HT1080 (cell line): ENCODE results near the gene AHRR. TPM values are rescaled to one million over a fixed set of nuclear protein-coding genes. Genes with fewer than 3 reads are reported as not detected.
"Not testable (repeated sequence)": the region's sequence is repeated elsewhere in the genome, so short reads cannot be mapped to it uniquely, and the experiment has no call there.

Source experiments
- DNase-seq: peaks from one replicate; pipeline ENCODE4 v3.0.0-alpha.2; 2015; ENCODE audit warnings: low read depth
- total RNA-seq: library from RNA; depleted of rRNA; stranded (reverse); fragments of >200 nt; shearing (Covaris generic); gene quantifications from 2 replicates; pipeline ENCODE4 v1.2.3, GENCODE V29; 2014

AHRR gene
- total RNA-seq, 1 experiment from 2014 or later = 2.4 TPM

DNA sequence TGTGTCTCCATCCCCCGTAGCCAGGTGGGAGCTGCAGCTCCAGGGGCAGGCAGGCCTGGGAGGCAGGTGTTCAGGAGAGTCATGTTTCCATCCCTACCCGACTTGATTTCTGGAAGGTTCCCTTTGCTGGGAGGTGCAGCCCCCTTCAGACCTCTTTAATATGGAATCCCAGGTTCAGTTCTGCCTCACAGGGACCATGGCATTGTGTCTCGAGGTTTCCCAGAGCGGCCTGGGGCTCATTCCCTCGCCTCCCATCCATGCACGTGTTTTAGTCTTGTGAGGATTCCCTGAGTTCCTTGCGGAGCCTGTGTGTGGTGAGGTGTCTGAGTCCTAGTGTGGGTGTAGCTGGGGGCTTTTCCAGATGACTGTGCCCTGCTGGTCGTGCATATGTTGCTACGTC lies 16.5 kb upstream of the AHRR start:
- DNase-seq = no peak

DNA sequence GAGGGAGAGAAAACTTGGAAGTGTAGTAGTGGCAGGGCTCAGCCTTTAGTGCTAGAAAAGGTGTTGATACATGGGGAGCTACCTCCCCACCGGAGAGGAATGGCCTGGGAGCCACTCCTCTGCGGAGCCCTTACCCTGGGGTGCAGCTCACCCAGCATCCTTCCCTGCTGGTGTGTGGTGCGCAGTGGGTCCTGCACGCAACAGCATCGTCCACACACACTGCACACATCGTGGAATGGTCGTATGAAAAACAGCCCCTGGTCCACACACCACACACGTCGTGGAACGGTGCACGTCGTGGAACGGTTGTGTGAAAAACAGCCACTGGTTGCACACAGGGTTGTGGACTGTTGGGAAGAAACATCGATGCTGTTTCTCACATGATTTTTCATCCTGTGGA lies 16.1 kb upstream of the AHRR start:
- no peak for DNase-seq

DNA sequence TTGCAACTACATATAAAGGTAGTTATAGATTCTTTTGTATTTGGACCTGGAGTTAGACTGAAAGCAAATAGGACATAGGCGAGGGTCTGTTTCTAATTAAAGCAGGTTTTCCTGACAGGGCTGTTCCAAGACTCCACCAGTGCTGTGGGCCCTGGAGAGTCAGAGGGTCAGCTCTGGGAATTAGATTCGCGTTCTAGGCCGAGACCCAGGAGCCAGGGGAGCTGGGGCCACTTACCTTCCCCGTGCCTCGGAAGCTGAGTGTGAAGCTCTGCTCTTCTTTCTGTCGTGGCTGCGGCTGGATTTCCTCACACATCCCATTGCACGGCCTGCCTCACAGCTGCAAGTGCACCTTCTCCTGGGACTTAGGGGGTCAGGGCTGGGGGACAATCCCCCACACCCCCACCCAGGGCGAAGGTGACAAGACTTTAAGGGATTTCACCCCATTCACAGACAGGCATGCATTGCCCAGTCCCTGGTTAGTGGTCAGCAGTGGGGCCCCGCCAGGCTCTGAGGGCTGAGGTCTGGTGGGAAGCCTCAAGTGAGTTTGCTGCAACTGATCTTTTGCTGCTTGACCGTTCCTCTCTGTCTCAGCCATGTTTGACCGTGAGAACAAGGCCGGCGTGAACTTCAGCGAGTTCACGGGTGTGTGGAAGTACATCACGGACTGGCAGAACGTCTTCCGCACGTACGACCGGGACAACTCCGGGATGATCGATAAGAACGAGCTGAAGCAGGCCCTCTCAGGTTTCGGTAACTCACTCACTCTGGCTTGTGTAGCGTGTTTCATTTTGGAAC lies 15.3 kb upstream of the AHRR start:
- DNase-seq = no peak

DNA sequence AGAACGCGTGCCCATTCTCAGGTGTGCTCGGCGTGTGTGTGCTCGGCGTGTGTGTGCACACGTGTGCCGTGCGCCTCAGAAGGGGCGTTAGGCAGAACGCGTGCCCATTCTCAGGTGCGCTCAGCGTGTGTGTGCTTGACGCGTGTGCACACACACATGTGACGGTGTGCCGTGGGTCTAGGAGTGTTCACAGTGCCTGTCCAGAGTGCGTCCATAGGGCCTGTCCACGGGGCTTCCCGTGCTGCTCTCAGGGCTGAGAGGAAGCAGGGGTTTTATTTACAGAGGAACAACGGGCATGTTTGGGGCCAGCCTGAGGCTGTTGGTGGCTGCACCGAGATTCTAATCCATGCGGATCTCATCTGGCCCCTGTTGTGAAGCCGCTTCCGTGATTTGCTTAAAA lies 14.2 kb upstream of the AHRR start:
- no peak for DNase-seq

DNA sequence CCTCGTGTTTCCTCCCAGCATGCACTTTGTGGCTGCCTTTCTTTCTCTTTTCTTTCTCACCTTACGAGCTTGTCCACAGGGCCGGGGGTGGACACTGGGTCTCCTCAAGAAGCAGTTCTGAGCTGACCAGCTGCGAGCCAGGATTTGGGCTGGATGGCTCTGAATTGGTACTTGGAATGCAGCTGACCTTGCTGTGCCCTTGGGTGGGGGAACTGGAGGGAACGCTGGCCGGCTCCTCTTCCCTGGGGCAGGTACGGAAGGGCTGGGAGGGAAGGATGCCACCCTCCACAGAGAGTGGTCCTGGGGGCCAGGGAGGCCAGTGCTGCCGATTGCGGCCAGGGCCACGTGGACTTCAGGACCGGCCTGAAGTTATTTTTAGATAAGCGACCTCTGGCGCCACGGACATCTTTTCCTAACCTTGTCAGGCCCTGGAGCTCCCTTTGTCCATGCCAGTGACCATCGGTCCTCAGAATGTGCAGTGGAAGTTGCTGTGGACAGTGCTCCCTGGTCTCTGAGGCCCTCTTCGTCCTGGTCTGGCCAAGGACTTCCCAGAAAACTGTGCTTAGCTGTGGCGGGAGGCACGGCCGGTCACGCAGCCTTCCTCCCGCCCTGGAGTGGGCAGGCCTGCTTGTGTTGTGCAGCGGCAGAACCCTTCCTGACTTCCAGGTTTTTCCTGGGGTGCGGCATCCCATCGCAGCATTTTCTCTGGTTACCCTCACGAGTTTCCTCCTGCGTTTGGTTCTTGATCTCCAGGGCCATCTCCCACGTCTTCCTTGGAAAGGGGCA lies 13.5 kb upstream of the AHRR start:
- DNase-seq = no peak

DNA sequence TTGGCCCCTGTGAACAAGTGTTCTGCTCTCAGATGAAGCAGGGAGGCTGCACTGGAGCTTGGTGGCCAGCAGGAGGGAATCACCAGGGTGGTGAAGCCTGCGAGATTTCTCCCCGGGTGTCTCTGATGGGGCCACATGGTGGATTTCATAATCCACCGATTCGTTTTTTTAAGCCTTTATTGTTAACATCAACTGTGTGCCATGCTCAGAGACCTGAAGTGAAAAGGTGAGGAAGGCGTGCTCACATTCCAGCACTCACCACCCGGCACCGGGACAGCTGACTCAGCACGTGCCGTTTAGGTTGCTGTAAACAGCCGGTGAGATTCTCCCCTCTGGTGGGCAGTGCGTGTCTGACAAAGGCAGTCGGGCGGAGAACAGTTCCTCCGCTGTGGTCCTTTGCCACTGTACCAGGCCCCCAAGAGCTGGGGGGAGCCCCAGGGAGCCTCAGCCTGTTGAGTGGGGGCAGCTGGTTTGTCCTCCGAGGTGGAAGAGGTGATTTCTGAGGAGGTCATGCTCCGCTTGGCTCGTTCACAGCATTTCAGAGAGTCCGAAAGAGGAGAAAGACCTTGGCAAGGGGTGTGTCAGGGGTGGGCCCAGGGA lies 12.7 kb upstream of the AHRR start:
- peak; percentile 81 for DNase-seq

DNA sequence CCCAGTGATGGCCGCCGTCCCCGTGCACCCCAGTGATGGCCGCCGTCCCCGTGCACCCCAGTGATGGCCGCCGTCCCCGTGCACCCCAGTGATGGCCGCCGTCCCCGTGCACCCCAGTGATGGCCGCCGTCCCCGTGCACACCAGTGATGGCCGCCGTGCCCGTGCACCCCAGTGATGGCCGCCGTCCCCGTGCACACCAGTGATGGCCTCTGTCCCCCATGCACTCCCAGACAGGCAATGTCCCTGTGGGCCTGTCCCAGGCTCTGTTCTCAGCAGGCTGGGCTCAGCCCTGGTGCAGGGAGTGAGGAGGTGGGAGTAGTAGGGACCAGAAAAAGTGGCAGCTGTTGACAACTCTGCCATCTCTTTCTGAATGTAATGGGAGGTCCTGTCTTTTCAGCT lies 11.7 kb upstream of the AHRR start:
- not testable (repeated sequence) for DNase-seq

DNA sequence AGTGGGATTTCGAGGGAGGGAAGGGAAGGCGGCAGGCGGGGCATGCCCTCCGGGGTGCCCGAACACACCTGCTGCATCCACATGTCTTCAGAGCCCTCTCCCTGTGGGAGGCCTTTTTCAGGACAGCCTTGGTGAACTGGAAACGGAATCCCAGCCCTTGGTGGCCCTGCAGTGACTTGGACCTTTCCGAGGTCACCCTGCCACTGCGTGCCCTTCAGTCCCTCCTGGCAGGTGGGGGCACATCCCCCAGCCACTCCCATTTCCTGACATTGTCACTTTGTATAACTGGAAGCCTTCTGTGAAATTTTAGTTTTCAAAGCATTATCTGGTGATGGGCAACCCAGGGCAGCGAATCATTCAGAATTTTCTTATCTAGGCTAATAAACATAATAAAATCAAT lies 11.0 kb upstream of the AHRR start:
- DNase-seq = no peak

DNA sequence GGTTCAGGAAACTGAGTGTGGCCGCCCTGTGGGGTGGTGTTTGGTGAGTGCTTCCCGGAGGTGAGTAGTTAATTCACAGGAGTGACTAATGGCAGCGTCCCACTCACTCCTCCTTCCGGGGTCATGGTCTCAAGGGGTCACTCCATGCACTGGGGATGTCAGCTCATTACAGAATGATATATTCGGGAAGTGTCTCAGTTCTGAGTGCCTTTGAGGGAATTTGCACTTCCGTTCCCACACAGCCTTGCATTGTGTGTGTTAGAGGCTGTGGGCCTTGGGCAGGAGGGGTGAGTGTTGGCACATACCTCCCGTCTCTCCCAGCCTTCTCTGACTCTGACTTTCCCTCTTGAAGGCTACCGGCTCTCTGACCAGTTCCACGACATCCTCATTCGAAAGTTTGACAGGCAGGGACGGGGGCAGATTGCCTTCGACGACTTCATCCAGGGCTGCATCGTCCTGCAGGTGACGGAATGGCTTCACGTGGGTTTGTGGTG lies 10.5 kb upstream of the AHRR start:
- peak; percentile 99 for DNase-seq

DNA sequence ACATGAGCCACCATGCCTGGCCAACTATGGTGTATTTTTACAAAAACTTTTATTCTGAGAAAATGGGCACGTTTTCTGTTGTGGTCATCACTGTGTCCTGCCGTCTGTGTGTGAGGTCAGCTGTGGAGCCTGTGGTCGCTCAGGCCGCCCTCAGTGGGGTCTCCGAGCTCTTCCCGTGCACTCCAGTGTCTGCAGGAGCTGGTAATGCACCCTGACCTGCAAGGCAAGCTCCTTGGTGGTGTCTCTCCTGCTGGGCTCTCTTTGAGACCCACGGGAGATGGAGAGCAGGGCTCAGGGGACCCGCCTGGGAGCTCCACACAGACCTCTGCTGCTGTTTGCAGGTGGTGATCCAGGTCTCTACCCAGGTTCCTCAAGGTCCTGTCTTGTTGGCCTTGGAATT lies 9.6 kb upstream of the AHRR start:
- DNase-seq = no peak

DNA sequence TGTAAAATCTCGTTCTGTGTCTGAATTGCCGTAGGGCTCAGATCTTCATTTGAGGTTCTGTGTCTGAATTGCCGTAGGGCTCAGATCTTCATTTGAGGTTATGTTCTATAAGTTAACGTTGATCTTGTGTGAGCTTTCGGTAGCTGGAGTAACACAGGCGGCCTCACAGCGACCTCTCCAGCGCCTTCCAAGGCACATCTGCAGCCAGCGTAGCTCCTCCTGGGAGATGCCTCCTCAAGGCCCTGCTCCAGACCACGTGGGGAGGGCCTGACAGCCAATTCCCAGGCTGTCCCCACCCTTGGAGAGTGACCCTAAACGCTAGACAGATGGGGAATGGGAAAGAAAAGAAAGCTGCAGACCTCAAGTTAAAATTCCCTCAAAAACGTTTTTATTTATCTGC lies 8.7 kb upstream of the AHRR start:
- no peak for DNase-seq

DNA sequence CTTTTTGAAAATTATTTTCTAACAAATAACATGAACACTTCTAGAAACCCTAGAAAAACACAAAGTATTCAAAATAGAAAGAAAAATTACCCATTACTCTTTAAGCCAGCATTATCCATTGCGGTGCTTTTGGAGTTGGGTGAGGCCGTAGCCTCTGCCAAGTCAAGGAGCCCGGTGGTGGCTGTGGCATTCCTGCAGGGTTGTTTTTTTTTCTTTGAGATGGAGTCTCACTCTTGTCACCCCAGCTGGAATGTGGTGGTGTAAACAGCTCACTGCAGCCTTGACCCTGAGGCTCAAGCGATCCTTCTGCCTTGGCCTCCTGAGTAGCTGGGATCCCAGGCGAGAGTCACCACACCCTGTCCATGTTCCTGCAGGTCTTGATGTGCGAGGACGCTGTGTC lies 8.2 kb upstream of the AHRR start:
- no peak for DNase-seq

DNA sequence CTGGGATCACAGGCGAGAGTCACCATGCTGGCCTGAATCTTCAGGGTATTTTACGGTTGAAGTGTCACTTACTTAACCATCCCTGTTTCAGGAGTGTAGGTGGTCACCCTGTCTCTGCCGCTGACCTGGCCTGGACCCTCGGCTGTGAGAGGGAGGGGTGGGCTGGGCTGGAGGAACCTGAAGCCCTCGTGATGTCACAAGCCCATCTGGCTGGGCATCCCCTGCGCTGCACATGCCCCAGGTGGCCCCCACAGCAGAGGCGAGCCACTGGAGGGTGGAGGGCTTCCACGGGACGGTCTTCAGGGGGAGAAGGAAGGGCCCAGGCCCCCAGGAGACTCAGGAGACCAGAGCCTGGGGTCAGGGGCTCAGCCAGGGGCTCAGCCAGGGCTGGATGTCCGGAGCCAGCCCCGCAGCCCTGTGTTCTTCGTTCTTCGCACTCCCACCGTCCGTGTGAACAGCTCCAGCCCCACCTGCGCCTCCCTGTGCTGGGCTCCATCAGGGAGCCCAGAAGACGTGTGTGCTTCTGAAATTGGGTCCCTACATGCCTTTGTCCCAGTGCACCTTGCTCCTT lies 7.6 kb upstream of the AHRR start:
- DNase-seq = no peak

DNA sequence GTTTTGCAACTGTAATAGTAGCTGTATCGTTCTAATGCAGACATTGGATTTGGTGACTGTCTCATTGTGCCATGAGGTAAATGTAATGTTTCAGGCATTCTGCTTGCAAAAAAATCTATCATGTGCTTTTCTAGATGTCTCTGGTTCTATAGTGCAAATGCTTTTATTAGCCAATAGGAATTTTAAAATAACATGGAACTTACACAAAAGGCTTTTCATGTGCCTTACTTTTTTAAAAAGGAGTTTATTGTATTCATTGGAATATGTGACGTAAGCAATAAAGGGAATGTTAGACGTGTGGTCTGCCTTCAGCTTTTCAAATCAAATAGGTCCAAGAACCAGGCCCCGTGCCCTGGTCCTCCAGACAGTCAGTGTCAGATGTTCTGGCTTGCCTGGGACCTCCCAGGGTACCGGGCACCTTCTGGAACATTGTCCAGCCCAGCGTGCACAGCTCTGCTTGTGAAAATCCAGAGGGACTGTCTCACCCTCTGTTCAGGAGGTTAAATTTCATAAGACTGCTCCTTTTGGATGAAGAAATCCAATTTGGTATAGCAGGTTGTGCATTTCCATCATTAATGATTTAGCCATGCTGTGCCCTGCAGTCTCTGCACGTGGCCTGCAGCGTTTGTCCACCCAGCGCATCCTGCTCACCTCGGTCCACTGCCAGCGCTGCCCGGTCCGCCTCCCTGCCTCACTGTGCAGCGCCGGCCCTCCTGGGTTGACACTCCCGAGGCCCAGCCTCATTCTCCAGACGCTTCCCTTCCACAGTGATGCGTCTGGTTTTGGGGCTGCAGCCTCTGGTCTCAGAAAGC lies 6.6 kb upstream of the AHRR start:
- no peak for DNase-seq

DNA sequence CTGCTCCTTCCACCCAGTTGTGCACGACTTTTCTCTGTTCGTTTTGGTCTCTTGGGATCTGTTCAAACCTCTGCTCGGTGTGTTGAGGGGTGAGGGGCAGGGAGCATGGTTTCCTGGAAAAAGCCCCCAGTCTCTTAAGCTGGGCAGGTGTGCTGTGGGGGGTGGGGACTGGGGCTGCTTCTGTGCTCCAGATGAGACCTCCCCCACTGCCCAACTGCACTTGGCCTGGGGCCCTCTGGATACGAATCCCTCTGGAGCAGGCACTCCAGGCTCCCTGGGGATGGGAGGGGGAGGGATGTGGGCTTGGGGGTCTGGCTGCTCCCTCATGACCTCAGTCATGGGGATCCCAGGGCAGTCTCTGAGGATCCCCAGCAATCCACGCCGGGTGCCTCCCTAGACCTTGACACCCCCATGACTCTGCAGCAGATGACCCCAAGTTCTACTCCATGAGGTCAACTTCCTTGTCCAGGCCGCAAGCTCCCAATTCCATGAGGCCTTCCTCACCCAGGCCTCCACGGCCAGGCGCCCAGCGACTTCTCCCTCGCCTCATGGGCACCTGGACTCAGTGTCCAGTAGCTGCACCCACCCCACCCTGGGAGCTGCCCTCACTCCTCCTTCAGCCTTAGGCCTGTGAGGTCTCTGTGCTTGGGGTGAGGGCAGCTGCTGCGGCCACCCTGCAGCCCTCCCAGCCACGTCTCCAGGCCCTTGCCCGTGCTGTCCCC lies 5.9 kb upstream of the AHRR start:
- DNase-seq = no peak

DNA sequence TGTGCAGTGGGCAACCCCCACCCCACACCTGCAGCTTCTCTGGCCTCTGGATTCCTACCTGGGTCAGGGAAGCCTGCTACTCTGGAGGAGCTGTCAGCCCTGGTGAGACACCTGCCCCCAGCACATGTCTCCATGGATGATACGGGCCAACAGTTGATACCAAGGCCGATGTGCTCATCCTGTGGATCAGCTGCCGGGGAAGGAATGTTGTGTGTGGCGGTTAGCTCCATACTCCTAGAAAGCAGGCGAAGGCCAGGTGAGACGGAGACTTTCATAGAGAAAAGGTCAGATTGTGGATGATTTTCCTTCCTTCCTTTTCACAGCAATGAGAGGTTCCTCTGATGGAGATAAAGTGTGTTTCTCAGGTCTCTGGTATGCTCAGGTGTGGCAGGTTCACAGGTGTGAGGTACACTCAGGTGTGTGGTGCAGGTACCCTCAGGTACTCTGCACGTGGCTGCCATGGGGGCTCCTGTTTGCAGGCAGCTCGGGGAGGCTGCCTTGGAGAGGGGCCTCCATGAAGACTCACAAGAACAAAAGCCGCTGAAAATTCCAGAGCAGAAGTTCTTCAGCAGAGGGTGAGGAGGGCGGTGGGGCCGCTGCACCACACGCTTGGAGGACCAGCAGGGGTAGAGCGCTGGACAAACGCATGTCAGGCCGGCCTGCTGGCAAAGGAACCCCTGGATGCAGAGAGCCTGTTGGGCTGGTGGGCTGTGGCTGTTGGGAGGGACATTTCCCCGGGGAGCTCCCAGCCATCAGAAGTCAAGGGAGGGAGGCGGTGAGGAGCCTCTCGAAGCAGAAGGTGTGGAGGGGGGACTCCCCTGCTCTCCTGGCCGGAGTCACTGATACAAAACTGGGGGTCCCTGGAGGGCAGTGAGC lies 5.1 kb upstream of the AHRR start:
- no peak for DNase-seq

DNA sequence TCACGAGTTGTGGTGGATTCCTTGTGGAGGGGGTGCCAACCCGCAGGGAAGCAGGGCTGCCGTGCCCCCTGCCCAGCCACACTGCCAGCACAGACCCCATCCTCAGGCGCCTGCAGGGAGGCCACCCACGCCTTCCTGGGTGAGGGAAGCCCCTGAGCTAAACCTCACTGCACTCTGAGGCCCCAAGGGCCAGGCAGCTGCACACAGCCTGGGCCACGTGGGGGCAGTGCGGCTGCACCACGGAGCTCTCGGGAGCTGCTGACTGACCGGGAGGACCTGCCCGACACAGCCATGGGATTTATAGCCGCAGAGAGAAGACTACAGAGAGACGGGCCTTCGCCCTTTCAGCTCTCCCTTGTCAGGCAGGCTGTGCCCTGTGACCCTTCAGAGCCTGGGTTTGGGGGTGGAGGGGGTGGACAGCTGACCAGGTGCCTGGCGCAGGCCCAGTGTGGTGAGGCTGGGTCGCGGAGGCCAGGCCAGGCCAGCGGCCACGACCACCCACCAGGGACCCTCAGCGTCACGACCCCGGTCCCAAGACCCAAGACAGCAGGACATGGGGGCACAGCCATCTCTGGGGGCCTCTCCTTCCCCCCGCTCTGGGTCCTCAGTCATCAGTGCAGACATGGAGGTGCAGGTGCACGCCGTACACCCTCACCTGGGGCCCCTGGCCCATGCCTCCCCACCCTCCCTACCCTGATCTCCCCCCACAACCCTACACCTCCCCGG lies 4.3 kb upstream of the AHRR start:
- peak; percentile 82 for DNase-seq

DNA sequence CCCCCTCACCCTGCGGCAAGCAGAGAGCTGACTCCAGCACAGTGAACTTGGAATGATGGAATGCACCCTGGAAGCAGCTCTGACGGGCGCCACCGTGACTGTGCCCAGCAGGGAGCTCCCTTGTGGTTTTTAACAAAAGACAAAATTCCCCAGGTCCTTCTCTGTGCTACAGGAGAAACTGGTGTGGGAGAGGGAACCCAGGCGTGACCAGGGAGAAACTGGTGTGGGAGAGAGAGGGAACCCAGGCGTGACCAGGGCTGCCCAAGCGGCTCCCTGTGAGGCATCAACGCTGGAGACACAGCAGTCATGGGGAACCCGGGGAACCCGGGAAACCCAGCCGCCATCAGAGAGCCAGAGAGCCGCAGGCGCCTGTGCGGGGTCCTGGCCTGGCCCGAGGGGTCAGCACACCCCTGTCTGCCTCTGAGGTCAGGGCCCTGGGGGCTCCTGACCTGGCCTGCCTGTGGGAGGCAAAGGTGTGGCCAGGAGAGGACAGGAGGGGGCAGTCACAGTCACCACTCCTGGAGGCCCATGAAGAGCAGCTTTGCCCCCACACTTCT lies 3.1 kb upstream of the AHRR start:
- peak; percentile 65 for DNase-seq
